ENCODE measurements around the gene SLC34A1. TPM values are rescaled to one million over a fixed set of nuclear protein-coding genes. Genes with fewer than 3 reads are reported as not detected.

Gene SLC34A1
- total RNA-seq, 1 donor from 2014 or later = not detected

GRCh38 chr5:177439518-177440053 is 55.4 kb downstream of the SLC34A1 start:
- Histone ChIP-seq H3K36me3 (ENCODE audit: insufficient read depth, low read length) (peaks cover under 1% of the 10 kb centered on the region), H3K4me3 (ENCODE audit: insufficient read depth, low read depth, low read length) (no peak overlapping the region), H3K4me2 (ENCODE audit: low read length) (no peak overlapping the region), H3K27ac (ENCODE audit: low read depth, low read length) (no peak overlapping the region), H4K20me1 (ENCODE audit: insufficient read depth, low read length) (no peaks in the 10 kb centered on the region), H3K79me2 (ENCODE audit: insufficient read depth, low read length) (no peaks in the 10 kb centered on the region), H3K4me1 (ENCODE audit: insufficient read depth, low read length) (no peaks in the 10 kb centered on the region), H3K27me3 (ENCODE audit: insufficient read depth, low read length) (no peaks in the 10 kb centered on the region), H2AFZ (ENCODE audit: low read depth, low read length) (no peak overlapping the region), H3K9me3 (ENCODE audit: insufficient read depth, low read depth, low read length) (no peaks in the 10 kb centered on the region), H3K9ac (ENCODE audit: low read length) (no peak overlapping the region)
- DNase-seq (ENCODE audit: low read depth) (no peak), FAIRE-seq (no peak)
- Mint-ChIP-seq H3K27ac (ENCODE audit: unreplicated experiment) (no peak overlapping the region), H3K4me1 (ENCODE audit: low read depth, unreplicated experiment) (peaks cover 4% of the 10 kb centered on the region), H3K9me3 (ENCODE audit: unreplicated experiment) (peaks cover 1% of the 10 kb centered on the region), H3K36me3 (ENCODE audit: low read depth, unreplicated experiment) (peaks cover 21% of the 10 kb centered on the region), H3K4me3 (ENCODE audit: unreplicated experiment) (no peak overlapping the region), H3K27me3 (ENCODE audit: low read depth, unreplicated experiment) (no peaks in the 10 kb centered on the region)
- TF ChIP-seq, protein P1, sequence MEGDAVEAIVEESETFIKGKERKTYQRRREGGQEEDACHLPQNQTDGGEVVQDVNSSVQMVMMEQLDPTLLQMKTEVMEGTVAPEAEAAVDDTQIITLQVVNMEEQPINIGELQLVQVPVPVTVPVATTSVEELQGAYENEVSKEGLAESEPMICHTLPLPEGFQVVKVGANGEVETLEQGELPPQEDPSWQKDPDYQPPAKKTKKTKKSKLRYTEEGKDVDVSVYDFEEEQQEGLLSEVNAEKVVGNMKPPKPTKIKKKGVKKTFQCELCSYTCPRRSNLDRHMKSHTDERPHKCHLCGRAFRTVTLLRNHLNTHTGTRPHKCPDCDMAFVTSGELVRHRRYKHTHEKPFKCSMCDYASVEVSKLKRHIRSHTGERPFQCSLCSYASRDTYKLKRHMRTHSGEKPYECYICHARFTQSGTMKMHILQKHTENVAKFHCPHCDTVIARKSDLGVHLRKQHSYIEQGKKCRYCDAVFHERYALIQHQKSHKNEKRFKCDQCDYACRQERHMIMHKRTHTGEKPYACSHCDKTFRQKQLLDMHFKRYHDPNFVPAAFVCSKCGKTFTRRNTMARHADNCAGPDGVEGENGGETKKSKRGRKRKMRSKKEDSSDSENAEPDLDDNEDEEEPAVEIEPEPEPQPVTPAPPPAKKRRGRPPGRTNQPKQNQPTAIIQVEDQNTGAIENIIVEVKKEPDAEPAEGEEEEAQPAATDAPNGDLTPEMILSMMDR (IDR thresholded peaks at IDR 0.05; ENCODE audit: insufficient read depth, low read depth, low read length) = no peak
- no peak for TF ChIP-seq EZH2 (IDR thresholded peaks at IDR 0.05; ENCODE audit: insufficient read depth, low read length)

GRCh38 chr5:177440211-177440989 is 56.2 kb downstream of the SLC34A1 start:
- Mint-ChIP-seq H3K27ac (ENCODE audit: unreplicated experiment) (no peak overlapping the region), H3K36me3 (ENCODE audit: low read depth, unreplicated experiment) (peaks cover 19% of the 10 kb centered on the region)
- no peak overlapping the region for H3K9ac ChIP-seq (ENCODE audit: low read length)

More at GRCh38 chr5:177440211-177440989, 56.2 kb downstream of the SLC34A1 start:
- Mint-ChIP-seq H3K4me3 (ENCODE audit: unreplicated experiment) (no peak overlapping the region), H3K9me3 (ENCODE audit: unreplicated experiment) (peaks cover 1% of the 10 kb centered on the region), H3K27me3 (ENCODE audit: low read depth, unreplicated experiment) (no peaks in the 10 kb centered on the region), H3K4me1 (ENCODE audit: low read depth, unreplicated experiment) (peaks cover 5% of the 10 kb centered on the region)
- Histone ChIP-seq H4K20me1 (ENCODE audit: insufficient read depth, low read length) (no peaks in the 10 kb centered on the region), H3K27ac (ENCODE audit: low read depth, low read length) (no peak overlapping the region), H3K9me3 (ENCODE audit: insufficient read depth, low read depth, low read length) (no peaks in the 10 kb centered on the region), H3K4me1 (ENCODE audit: insufficient read depth, low read length) (no peaks in the 10 kb centered on the region), H3K27me3 (ENCODE audit: insufficient read depth, low read length) (no peaks in the 10 kb centered on the region), H3K4me3 (ENCODE audit: insufficient read depth, low read depth, low read length) (no peak overlapping the region), H3K36me3 (ENCODE audit: insufficient read depth, low read length) (no peaks in the 10 kb centered on the region), H3K79me2 (ENCODE audit: insufficient read depth, low read length) (no peaks in the 10 kb centered on the region), H3K4me2 (ENCODE audit: low read length) (no peak overlapping the region), H2AFZ (ENCODE audit: low read depth, low read length) (no peak overlapping the region)
- no peak for FAIRE-seq
- TF ChIP-seq EZH2 (IDR thresholded peaks at IDR 0.05; ENCODE audit: insufficient read depth, low read length) = no peak
- TF ChIP-seq, protein P1 (IDR thresholded peaks at IDR 0.05; ENCODE audit: insufficient read depth, low read depth, low read length) = no peak
- no peak for DNase-seq (ENCODE audit: low read depth)

Data from astrocyte (in vitro differentiated cells and primary cell).